CD14-positive monocyte (primary cell): ENCODE measurements around the gene FGA. TPM values are rescaled to one million over a fixed set of nuclear protein-coding genes. Genes with fewer than 3 reads are reported as not detected.

Experiments used
- DNase-seq, 3 donors: peaks; one replicate each; pipeline ENCODE4 v3.0.0-alpha.2; 2011 to 2022
- H2AFZ ChIP-seq: 2 replicates; pipeline ENCODE4 v1.6.0; 2012; ENCODE audit warnings: mild to moderate bottlenecking, low read depth, low read length, inconsistent platforms; ENCODE audit not compliant: insufficient read depth, poor library complexity, severe bottlenecking
- H3K27ac ChIP-seq, 2 donors: 1 replicate in 1 of 2; 2 replicates in 1 of 2; pipeline ENCODE4 v1.5.1; 2012 to 2013; ENCODE audit warnings: low read length in 2 of 2, control low read depth in 1 of 2, inconsistent platforms in 1 of 2, low read depth in 1 of 2, mild to moderate bottlenecking in 1 of 2
- H3K27me3 ChIP-seq, 2 donors: one replicate each; pipeline versions ENCODE4 v1.6.0 to v1.6.1; 2011 to 2013; ENCODE audit warnings: low read length in 2 of 2; ENCODE audit not compliant: control insufficient read depth in 2 of 2, insufficient read depth in 2 of 2
- H3K36me3 ChIP-seq, 2 donors: replicated peaks in 1 of 2; 1 replicate in 1 of 2; 2 replicates in 1 of 2; pipeline versions ENCODE4 v1.5.1 to v1.6.1; 2012 to 2013; ENCODE audit warnings: low read length in 2 of 2, control low read depth in 1 of 2, inconsistent platforms in 1 of 2, mild to moderate bottlenecking in 1 of 2; ENCODE audit not compliant: insufficient read depth in 2 of 2, control insufficient read depth in 1 of 2
- H3K4me1 ChIP-seq, 2 donors: 1 replicate in 1 of 2; 2 replicates in 1 of 2; pipeline versions ENCODE4 v1.5.1 to v1.6.1; 2012 to 2013; ENCODE audit warnings: low read length in 2 of 2, control low read depth in 1 of 2, inconsistent platforms in 1 of 2, mild to moderate bottlenecking in 1 of 2, moderate library complexity in 1 of 2; ENCODE audit not compliant: insufficient read depth in 2 of 2, control insufficient read depth in 1 of 2
- H3K4me2 ChIP-seq: replicated peaks from 2 replicates; pipeline ENCODE3; 2012; ENCODE audit warnings: low read length, moderate library complexity, mild to moderate bottlenecking; ENCODE audit not compliant: poor library complexity, severe bottlenecking; ENCODE audit errors: extremely low read depth
- H3K4me3 ChIP-seq, 3 experiments: fragments of 200-600 bp in 1 of 3; sonication (generic) in 1 of 3; replicated peaks in 1 of 3; 1 replicate in 2 of 3; 2 replicates in 1 of 3; pipeline ENCODE4 v1.5.1; 2011 to 2013; ENCODE audit warnings: low read length in 3 of 3, mild to moderate bottlenecking in 3 of 3, control low read depth in 2 of 3, low read depth in 2 of 3, inconsistent platforms in 1 of 3, moderate library complexity in 1 of 3
- H3K79me2 ChIP-seq: 2 replicates; pipeline ENCODE4 v1.6.0; 2012; ENCODE audit warnings: mild to moderate bottlenecking, control low read depth, inconsistent platforms, low read length, moderate library complexity; ENCODE audit not compliant: insufficient read depth
- H3K9ac ChIP-seq: 2 replicates; pipeline ENCODE4 v1.6.0; 2017; ENCODE audit warnings: low read length, mild to moderate bottlenecking; ENCODE audit not compliant: insufficient read depth, poor library complexity, severe bottlenecking
- H3K9me3 ChIP-seq, 2 donors: replicated peaks in 1 of 2; 1 replicate in 1 of 2; 2 replicates in 1 of 2; pipeline versions ENCODE4 v1.5.1 to v1.6.1; 2012 to 2013; ENCODE audit warnings: low read length in 2 of 2, control low read depth in 1 of 2; ENCODE audit not compliant: control insufficient read depth in 1 of 2, insufficient read depth in 1 of 2
- H4K20me1 ChIP-seq: 2 replicates; pipeline ENCODE4 v1.6.0; 2012; ENCODE audit warnings: mild to moderate bottlenecking, low read length, control low read depth, moderate library complexity; ENCODE audit not compliant: insufficient read depth
- H3K27ac Mint-ChIP-seq, 7 donors: one replicate each; pipeline ENCODE4 v1.8.0; 2020; ENCODE audit warnings: mild to moderate bottlenecking in 7 of 7, mixed read lengths in 7 of 7, moderate library complexity in 6 of 7, inconsistent platforms in 2 of 7
- H3K27me3 Mint-ChIP-seq, 3 donors: one replicate each; pipeline ENCODE4 v1.8.0; 2021 to 2022; ENCODE audit warnings: low read depth in 3 of 3, mild to moderate bottlenecking in 3 of 3, mixed read lengths in 3 of 3, moderate library complexity in 3 of 3, inconsistent platforms in 1 of 3
- H3K36me3 Mint-ChIP-seq, 2 donors: one replicate each; pipeline ENCODE4 v1.8.0; 2020; ENCODE audit warnings: mixed read lengths in 2 of 2, inconsistent platforms in 1 of 2, mild to moderate bottlenecking in 1 of 2
- H3K4me1 Mint-ChIP-seq: one replicate; pipeline ENCODE4 v1.8.0; 2020; ENCODE audit warnings: mild to moderate bottlenecking, mixed read lengths
- H3K4me3 Mint-ChIP-seq, 2 donors: one replicate each; pipeline ENCODE4 v1.8.0; 2020; ENCODE audit warnings: mild to moderate bottlenecking in 2 of 2, mixed read lengths in 2 of 2, moderate library complexity in 1 of 2
- H3K9me3 Mint-ChIP-seq, 7 donors: one replicate each; pipeline ENCODE4 v1.8.0; 2020 to 2022; ENCODE audit warnings: mixed read lengths in 7 of 7, mild to moderate bottlenecking in 6 of 7, moderate library complexity in 6 of 7, inconsistent platforms in 2 of 7
- WGBS: methylation state at CpG from one replicate; pipeline ENCODE4 v1.1.5; 2013; ENCODE audit warnings: missing lambda C conversion rate; ENCODE audit not compliant: insufficient coverage; 5-methylcytosine and 5-hydroxymethylcytosine counted together
- intact Hi-C, 2 donors: fragments of 100-400 bp; cut with micrococcal nuclease; formaldehyde crosslinking; loops; one replicate each; pipeline versions ENCODE4 v1.15.0 to v1.15.1; 2023
- polyA plus RNA-seq, 3 donors: library from polyadenylated mRNA; depleted of rRNA in 1 of 3; unstranded in 2 of 3; stranded (reverse) in 1 of 3; fragments of 300-500 nt in 2 of 3; fragments of >200 nt in 1 of 3; fragmentation: Illumina TruSeq in 2 of 3; gene quantifications; 1 replicate in 2 of 3; 2 replicates in 1 of 3; pipeline ENCODE4 v1.2.3, GENCODE V29; 2012 to 2021
- TF ChIP-seq, protein P1 (sequence below): fragments of 200-600 bp; IDR thresholded peaks from one replicate; pipeline ENCODE4 v1.8.0; 2022; ENCODE audit warnings: antibody characterized with exemption, mild to moderate bottlenecking

The FGA gene
- polyA plus RNA-seq, 3 donors: not detected

- Histone ChIP-seq H3K9ac (no peak overlapping the region), H2AFZ (no peak overlapping the region), H3K4me3 (no peak overlapping the region), H4K20me1 (no peaks in the 10 kb centered on the region), H3K4me2 (no peak overlapping the region), H3K27me3 (no peaks in the 10 kb centered on the region), H3K9me3 (no peaks in the 10 kb centered on the region), H3K27ac (no peak overlapping the region), H3K4me1 (no peaks in the 10 kb centered on the region), H3K36me3 (no peaks in the 10 kb centered on the region), H3K79me2 (no peaks in the 10 kb centered on the region)
- no peaks in the 10 kb centered on the region for H3K4me1 Mint-ChIP-seq
- H3K27me3 Mint-ChIP-seq: no peaks in the 10 kb centered on the region
- TF ChIP-seq, protein P1, sequence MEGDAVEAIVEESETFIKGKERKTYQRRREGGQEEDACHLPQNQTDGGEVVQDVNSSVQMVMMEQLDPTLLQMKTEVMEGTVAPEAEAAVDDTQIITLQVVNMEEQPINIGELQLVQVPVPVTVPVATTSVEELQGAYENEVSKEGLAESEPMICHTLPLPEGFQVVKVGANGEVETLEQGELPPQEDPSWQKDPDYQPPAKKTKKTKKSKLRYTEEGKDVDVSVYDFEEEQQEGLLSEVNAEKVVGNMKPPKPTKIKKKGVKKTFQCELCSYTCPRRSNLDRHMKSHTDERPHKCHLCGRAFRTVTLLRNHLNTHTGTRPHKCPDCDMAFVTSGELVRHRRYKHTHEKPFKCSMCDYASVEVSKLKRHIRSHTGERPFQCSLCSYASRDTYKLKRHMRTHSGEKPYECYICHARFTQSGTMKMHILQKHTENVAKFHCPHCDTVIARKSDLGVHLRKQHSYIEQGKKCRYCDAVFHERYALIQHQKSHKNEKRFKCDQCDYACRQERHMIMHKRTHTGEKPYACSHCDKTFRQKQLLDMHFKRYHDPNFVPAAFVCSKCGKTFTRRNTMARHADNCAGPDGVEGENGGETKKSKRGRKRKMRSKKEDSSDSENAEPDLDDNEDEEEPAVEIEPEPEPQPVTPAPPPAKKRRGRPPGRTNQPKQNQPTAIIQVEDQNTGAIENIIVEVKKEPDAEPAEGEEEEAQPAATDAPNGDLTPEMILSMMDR: no peak
- no peak overlapping the region for H3K4me3 Mint-ChIP-seq
- peaks cover 0 to 2% (median 0%) of the 10 kb centered on the region in 7 donors for H3K9me3 Mint-ChIP-seq
- DNase-seq: no peak
- intact Hi-C loops: no loop called here
- 10% methylated on average over 2 of the region's 3 CpGs for WGBS
- no peak overlapping the region for H3K27ac Mint-ChIP-seq
- H3K36me3 Mint-ChIP-seq: no peaks in the 10 kb centered on the region
These were observed 21.5 kb downstream of the FGA start for GRCh38 chr4:154569028-154569427.

GRCh38 chr4:154566639-154567204 is 23.8 kb downstream of the FGA start:
- Histone ChIP-seq H4K20me1 (no peaks in the 10 kb centered on the region), H3K9ac (no peak overlapping the region), H3K4me2 (no peak overlapping the region), H3K79me2 (no peaks in the 10 kb centered on the region), H3K27ac (no peak overlapping the region), H3K9me3 (no peaks in the 10 kb centered on the region), H2AFZ (no peak overlapping the region), H3K4me1 (no peaks in the 10 kb centered on the region), H3K27me3 (no peaks in the 10 kb centered on the region), H3K4me3 (no peak overlapping the region), H3K36me3 (no peaks in the 10 kb centered on the region)
- no CpG with 5 or more reads among the region's 5 CpGs for WGBS
- no peaks in the 10 kb centered on the region for H3K36me3 Mint-ChIP-seq
- no peak overlapping the region for H3K4me3 Mint-ChIP-seq
- intact Hi-C loops: no loop called here
- TF ChIP-seq, protein P1: no peak
- DNase-seq: no peak
- H3K27ac Mint-ChIP-seq: no peak overlapping the region
- H3K27me3 Mint-ChIP-seq: no peaks in the 10 kb centered on the region
- H3K4me1 Mint-ChIP-seq: no peaks in the 10 kb centered on the region
- peaks cover 0 to 2% (median 0%) of the 10 kb centered on the region in 7 donors for H3K9me3 Mint-ChIP-seq
